Measurements from ENCODE around the gene PGAP3.

The PGAP3 gene

DNA sequence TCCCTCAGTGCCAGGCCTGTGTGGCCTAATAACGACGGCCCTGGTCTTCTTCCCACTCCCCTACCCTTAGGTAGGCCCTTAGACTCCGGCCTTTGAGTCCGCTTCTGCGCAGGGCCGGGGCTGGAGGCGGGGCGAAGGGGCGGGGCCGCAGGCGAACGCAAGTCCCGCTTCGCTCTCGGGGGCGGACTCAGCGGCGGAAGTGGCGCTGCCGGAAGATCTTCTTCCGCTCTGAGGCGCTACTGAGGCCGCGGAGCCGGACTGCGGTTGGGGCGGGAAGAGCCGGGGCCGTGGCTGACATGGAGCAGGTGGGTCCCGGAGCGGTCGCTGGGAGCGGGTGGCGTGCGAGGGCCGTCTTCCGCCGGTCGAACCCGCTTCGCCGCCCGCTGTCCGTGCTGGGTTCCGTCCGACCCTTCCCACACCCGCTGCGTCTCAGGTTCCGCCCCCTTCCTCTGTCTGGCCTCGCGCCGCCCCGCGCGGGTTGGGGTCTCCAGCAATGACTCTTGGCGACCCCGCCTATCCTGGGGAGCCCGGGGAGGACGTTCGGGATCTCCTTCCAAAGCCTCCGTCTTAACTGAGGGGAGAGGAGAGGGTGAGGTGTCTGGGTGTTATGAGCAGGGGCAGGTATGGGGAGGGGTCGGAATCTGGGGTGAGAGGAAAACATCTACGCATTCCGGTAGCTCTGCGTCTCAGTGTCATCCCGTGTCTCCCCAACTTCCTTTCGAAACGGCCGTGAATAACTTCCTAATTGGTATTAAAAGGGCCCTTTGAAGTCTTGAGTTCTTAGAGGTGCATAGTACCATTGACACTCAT, 50.7 kb downstream of the PGAP3 start, which contains the start of gene STARD3:
TSS of gene STARD3 (plus strand) at position 218 of the 810 bp plus-strand sequence. CDS start 16,388 bp downstream, outside the sequence.
- peak; percentile 81 for DNase-seq (ENCODE audit: low read depth)

DNA sequence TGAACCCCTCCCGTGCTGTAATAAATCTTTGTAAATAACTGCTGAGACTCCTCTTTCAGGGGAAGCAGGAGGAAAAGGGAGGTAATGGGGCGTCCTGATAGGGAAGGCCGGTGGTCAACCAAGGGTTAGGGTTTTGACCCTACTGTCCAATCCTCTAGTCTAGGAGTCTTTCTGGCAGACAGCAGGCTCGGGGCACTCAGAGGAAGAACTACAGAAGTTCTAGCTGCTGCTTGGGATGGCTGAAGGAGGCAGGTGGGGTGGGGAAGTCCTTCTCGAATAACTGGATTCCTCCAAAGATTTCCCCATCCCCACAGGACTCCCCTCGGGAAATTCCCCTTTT, 51.3 kb downstream of the PGAP3 start:
- DNase-seq (ENCODE audit: low read depth): no peak

DNA sequence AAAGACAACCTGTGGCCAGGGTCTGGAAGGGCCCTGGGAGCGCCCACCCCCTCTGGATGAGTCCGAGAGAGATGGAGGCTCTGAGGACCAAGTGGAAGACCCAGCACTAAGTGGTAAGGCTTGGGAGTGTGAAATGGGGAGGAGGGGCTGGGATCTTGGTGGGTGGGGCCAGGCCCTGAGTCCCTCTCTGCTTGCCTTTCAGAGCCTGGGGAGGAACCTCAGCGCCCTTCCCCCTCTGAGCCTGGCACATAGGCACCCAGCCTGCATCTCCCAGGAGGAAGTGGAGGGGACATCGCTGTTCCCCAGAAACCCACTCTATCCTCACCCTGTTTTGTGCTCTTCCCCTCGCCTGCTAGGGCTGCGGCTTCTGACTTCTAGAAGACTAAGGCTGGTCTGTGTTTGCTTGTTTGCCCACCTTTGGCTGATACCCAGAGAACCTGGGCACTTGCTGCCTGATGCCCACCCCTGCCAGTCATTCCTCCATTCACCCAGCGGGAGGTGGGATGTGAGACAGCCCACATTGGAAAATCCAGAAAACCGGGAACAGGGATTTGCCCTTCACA, 52.2 kb downstream of the PGAP3 start:
- no peak for DNase-seq (ENCODE audit: low read depth)

DNA sequence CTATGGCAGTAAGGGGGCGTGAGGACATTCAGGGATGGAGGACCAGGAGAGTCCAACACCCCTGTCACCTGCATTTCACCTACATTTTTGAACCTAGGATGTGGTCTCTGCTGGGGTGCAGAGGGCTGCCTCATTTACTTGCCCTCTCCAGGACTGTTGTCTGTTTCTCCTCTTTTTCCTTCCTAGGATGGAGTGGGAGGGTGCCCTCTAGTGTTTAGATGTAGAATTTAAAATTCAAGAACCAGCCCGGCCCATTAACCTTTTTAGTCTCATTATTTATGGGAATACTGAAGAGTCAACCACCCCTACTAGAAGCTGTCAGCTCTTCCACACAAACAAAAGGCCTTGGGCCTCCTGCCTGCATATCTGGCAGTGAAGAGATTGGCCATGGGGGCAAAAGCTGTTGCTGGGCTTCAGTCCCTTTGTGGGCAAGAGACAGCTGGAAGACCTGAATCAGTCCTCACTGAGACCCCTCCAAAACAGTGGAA, 53.4 kb downstream of the PGAP3 start:
- DNase-seq (ENCODE audit: low read depth): no peak

DNA sequence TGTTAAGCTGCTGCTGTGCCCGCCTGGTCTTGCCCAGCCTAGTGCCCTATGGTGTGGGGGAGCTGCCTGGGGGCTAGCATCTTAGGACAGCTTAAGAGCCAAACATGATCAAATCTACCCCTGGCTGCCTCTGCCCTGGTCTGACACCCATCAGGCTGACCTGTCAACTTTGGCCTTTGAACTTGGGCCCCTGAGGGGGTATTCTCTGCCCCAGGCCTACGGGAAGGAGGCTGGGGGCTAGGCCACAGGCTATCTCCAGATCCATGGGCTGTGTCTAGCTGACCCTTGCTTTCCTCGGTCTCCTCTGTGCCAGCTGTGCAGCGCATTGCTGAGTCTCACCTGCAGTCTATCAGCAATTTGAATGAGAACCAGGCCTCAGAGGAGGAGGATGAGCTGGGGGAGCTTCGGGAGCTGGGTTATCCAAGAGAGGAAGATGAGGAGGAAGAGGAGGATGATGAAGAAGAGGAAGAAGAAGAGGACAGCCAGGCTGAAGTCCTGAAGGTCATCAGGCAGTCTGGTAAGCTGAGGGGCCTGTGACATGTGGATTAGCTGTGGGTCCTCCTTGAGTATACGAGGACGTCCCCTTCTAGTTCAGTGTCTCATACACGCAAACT, 54.2 kb downstream of the PGAP3 start:
- DNase-seq (ENCODE audit: low read depth): no peak

DNA sequence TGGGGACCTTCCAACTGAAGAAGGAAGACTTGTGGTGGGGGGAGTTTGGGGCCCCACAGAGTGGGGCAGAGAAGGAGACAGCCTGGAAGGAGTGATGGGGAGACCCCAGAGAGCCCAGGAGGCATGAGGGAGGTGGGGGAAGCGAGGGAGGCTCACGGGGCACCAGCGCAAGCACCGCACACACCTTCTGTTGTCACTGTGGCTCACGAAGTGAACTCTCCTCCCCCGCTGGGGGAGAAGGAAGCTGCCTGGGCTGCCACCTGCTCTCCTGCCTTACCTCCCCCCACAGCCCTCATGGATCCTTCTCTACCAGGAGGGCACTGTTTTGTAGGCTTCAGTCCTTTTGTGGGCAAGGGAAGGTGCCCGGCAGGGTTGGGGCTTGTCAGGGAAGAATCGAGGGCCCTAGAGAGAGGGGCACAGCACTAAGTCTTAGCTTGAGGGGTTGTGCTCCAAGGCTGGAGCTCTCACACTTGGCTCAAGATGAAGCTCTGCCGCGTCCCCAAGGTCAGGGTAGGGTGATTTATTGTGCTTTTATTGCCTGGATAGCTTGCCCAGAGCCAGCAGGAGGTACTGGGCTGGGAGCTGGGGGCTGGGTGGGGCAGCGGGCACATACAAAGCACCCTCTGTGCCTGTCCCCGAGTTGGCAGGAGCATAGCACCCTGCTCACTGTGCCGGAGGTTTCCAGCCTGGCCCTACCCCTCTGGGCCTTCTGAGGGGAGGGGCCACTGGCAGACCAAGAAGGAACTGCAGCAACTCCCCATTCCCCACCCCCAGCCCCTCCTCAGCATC, 55.5 kb downstream of the PGAP3 start:
- no peak for DNase-seq (ENCODE audit: low read depth)

DNA sequence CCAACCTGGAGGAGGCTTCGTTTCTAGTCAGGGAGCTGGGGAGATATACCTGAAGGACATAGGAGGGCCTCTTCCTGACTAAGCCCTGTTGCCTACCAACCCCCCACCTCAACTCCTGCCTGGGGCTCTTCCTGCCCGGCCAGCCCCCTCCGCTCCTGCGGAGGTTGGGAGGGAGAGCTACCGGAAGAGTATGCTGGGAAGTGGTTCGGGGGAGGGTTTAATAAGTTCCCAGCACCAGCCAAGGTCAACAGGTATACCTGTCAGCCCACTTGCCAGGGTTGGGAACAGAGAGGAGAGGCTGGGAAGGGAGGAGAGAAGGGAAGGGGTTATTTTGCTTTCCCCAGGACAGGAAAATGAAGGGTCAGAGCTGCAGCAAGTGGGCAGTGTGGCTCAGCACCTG, 56.5 kb downstream of the PGAP3 start:
- DNase-seq (ENCODE audit: low read depth): no peak

DNA sequence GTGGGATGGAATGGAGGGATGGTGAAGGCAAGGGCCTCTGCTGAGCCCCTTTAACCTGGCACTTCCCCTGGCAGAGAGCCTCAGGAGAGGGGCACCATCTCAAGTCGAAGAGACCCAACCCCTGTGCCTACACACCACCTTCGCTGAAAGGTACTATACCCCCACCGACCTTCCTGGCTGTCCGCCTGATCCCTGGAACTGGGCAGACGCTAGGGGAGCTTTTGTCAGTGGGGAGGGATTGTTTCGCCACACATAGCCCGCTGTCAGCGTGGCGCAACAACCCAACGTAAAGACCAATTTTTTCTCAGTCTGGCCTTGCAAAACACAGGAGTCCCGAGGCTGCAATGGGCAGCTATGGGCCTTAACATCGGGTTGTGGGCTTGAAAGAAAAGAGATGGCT, 58.0 kb downstream of the PGAP3 start:
- DNase-seq (ENCODE audit: low read depth): no peak

DNA sequence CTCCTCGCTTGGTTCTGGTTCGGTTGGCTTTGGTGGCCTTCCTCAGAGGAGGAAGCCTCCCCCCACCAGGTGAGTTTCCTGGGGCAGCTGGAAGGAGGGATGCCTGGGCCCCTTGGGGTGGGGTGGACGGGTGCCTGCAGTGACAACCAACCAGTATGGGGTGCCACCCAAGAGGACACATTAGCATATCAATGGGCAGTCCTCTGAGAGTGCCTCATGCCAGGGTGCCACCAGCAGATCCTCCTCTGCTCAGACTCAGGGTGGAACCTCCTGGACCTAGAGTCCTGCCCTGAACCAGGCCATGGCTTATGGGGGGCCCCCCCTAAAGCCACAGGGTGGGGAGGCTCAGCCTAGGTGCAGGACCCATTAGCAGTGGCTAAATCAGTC, 58.4 kb downstream of the PGAP3 start:
- no peak for DNase-seq (ENCODE audit: low read depth)

DNA sequence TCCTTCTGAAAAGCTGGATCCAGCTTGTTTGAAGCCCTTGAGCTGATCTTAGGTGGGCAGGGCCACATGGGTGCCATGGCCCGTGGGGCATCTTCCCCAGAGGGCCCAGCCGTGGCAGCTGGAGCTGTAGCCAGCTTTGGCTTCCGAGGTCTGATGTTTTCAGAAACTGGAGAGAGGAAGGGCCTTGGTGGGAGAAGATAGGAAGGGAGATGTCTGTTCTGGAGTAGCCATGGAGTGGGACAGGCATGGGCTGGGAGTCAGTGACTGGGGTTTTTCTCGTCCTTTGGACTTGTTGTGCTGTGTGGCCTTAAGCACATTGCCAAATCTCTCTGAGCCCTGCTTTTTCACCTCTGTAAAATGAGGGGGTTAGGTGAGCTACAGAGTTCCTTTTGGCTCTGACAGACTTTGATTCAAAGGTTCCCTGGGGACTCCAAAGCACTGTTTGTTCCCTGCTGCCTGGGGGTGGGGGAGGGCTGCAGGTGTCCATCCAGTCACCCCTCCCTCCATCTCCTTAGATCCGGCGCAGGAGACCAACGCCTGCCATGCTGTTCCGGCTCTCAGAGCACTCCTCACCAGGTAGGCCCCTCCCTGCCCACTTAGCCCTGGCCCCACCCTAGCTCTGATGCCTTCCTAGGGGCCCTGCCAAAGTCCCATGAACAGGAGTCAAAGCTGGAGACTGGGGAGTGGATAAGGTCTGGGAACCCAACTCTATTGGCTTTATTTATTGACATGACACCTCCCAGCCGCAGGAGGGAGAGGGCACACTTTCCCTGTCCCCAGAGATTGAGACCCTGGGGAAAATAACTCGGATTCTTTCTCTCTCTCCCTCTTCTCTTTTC, 59.0 kb downstream of the PGAP3 start:
- DNase-seq (ENCODE audit: low read depth): no peak

DNA sequence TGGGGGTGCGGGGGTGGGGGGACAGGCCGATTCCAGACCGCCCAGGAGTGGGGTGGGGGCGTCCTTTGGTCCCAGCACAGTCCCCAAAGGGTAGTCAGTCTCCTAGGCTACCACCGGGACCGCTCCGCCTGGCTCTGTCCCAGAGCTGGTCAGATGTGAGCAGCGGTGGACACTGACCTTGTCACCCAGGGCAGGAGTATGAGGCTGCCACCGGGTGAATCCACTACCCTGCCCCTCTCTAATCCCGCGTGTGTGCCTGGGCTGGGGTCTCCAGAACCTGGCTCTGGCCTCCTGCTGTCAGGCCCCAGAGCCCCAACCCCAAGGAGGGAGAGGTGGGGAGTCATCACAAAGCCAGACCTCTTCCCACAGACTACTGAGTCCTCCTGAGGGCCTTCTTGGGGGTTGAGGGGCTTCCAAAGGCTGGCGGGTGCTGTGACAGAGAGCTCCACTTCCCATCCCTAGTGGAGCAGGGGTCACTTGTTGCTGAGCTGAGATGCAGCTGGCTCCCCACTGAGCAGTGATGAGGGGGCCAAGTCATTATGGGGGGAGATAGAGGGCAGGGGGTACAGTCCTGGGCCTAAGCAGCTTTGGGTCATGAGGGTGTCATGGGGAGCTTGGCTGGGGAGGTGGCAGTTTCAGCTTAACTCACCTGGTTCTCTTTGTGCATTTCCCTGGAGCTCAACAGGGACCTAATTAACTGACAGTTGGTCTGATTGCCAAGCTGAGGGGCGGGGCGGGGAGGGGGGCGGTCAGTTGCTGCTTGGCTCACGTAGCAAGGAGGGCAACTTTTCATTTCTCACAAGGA, 59.9 kb downstream of the PGAP3 start:
- no peak for DNase-seq (ENCODE audit: low read depth)

DNA sequence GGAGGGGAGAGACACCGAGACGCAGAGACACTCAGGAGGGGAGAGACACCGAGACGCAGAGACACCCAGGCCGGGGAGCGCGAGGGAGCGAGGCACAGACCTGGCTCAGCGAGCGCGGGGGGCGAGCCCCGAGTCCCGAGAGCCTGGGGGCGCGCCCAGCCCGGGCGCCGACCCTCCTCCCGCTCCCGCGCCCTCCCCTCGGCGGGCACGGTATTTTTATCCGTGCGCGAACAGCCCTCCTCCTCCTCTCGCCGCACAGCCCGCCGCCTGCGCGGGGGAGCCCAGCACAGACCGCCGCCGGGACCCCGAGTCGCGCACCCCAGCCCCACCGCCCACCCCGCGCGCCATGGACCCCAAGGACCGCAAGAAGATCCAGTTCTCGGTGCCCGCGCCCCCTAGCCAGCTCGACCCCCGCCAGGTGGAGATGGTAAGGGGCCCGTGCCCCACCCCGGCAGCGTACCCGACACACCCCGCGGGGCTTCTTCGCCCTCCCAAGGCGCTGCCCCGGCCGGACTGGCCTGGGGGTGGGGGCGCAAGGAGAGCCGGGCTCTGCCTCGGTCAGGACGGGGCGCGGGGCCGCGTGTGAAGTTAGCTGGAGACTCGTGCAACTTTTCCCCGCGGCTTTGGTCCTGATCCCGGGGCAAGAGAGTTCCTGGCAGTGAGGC, 60.7 kb downstream of the PGAP3 start:
- DNase-seq (ENCODE audit: low read depth): no peak

DNA sequence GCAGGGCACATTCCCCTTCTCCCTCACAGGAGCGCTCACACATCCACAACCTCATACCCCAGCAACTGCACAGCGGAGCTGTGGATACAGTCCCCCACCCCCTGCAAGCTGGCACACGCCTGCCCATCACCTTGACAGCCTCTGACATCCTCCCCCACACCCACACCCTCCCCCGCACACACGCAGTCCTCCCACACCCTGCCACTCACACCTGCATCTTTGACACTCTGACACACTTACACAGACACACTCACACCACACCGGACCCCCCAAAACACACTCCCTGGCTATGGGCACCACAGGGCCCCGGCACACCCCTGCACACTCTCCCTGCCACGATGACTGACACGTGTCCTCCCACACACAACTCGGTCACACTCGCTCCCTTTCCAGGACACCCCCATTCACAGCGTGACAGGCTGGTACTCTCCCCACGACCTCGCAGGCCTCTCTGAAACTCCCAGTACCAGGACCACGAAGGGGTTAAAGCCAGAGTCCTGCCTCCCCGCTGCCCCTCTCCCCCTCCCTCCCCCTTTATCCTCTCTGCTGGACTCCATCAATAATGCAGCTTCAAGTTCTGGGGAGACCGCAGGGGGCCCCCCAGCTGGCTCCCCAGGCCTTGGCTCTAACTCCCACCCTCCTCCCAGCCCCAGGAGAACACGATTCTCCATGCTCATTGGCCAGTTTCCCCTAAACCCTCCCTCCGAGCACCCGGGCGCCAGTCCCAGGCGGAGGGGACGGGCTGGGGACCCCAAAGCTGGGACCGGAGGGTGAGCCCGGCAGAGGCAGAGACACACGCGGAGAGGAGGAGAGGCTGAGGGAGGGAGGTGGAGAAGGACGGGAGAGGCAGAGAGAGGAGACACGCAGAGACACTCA, 61.4 kb downstream of the PGAP3 start, which contains the start of gene PPP1R1B:
TSS of gene PPP1R1B (plus strand) at position 782 of the 876 bp plus-strand sequence. CDS start 441 bp downstream, outside the sequence.
- no peak for DNase-seq (ENCODE audit: low read depth)

DNA sequence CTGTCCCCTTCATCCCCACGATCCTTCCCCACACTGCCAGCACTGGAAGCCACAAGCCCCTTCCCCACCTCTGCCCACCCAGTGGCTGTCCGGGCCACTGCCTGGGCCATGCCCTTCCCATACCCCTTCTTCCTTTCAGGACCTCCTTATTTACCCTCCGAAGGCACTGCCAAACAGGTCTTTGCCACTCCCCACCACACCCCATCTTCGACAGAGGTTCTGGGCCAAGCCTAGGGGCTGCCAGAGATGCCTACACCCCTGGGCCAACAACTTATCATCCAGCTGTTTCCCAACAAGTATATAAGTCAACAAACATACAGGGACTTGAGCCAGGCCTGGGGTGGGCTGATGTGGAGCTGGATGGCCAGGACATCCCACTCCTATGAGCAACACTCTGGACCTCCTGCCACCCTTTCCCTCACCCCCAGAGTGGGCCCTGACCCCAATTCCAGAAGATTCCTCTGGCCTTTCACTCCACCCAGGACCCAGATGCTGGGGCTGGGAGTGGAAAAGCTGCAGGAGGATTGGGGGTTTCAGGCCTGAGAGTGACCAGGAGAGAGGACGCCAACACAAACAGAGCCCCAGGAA, 62.6 kb downstream of the PGAP3 start:
- DNase-seq (ENCODE audit: low read depth): no peak

DNA sequence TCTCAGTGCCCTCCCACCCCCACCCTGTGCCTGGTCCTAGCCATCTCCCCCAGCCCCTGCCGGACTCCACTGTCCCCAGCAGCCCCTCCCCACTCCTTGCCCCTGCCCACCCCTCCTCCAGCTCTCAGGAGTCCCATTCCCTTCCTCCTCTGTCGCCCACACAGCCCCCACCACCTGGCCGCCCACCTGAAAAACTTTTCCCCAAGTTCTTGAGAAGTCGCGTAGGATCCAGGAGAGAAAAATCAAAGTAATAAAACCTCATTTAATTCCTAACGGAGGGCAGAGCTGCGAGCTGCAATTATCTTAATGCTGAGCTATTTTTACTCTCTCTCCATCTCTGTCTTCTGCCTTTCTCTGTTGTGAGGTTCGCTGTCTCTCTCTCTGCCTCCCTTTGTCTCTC, 63.5 kb downstream of the PGAP3 start:
- no peak for DNase-seq (ENCODE audit: low read depth)

DNA sequence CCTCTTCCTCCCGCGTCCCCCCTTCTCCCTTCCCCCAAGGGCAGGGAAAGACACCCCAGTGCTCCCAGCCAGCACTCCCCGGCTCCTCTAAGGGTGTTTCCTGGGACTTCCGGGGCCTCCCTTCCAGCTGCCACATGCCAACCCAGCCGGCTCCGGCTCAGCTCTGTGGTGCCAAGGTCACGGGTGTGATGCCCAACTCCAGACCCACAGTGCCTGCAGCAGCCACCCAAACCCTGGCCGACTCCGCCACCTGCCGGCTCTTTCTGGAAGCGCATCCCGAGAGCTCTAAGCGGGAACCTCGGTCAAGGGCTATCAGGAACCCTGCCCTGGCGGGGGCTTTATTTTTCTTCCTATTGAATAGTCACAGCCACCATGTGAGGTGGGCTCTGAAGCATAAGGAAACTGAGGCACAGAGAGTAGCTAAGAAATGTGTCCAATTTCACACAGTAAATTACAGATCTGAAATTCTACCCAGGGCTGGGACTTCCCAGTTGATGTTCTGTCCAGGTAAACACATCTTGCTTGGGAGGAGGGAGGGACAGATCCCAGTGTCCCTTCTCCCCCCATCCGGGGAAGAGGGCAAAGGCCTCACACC, 64.4 kb downstream of the PGAP3 start:
- peak; percentile 81 for DNase-seq (ENCODE audit: low read depth)

DNA sequence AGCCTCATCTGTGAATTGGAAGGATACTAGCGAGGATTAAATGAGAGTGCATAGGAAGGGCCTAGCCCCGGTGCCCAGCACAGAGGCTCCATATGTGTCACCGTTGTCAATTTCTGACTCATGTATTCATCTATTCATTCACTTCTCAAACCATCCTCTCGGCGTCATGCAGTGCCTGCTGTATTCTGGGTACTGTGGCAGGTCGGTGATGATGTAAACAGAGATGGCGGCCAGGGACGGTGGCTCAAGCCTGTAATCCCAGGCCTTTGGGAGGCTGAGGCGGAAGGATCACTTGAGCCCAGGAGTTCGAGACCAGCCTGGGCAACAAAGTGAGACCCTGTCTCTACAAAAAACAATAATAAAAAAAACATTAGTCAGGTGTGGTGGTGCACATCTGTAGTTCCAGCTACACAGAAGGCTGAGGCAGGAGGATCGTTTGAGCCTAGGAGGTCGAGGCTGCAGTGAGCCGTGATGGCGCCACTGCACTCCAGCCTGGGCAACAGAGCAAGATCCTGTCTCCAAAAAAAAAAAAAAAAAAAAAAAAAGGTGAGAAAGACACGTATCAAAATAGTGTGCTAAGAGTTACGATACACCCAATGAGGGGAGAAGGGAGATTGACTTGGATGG, 65.4 kb downstream of the PGAP3 start:
- DNase-seq (ENCODE audit: low read depth): no peak

Measured in stimulated activated CD8-positive, alpha-beta memory T cell treated with anti-CD3 and anti-CD28 coated beads, Interleukin-15, amount 100 ng/mL, for 1 hour (primary cell).